Subcutaneous adipose tissue (tissue), 4 donors: ENCODE measurements around the gene AGAP5. TPM values are rescaled to one million over a fixed set of nuclear protein-coding genes. Genes with fewer than 3 reads are reported as not detected.

Source experiments
- CTCF ChIP-seq: fragments of 450-650 bp; IDR thresholded peaks from one replicate; pipeline ENCODE4 v1.5.1; 2016; ENCODE audit warnings: low read depth, mild to moderate bottlenecking, control low read depth, antibody characterized with exemption, moderate library complexity
- total RNA-seq, 4 donors: library from RNA; depleted of rRNA; stranded (reverse); fragments of >200 nt; gene quantifications; one replicate each; pipeline ENCODE4 v1.1.0, GENCODE V29; 2016

AGAP5 gene
- total RNA-seq, 4 donors from 2014 or later = 0.98 to 9.2 (median 5.9) TPM

GRCh38 chr10:73649876-73650536 lies 47.9 kb downstream of the AGAP5 start:
- no peak for TF ChIP-seq CTCF

- no peak for TF ChIP-seq CTCF
Observed at GRCh38 chr10:73648975-73649829, 48.7 kb downstream of the AGAP5 start.

GRCh38 chr10:73647875-73648651 lies 49.8 kb downstream of the AGAP5 start:
- no peak for TF ChIP-seq CTCF

GRCh38 chr10:73647211-73647874 lies 50.6 kb downstream of the AGAP5 start:
- TF ChIP-seq CTCF = no peak

GRCh38 chr10:73646598-73647041 lies 51.3 kb downstream of the AGAP5 start:
- no peak for TF ChIP-seq CTCF

- no peak for TF ChIP-seq CTCF
Observed at GRCh38 chr10:73645251-73645650, 52.7 kb downstream of the AGAP5 start.
